Stimulated activated CD4-positive, alpha-beta T cell treated with anti-CD3 and anti-CD28 coated beads, TNF-alpha, amount 100 ng/mL, for 4 hours (primary cell): ENCODE data around the gene ZNF709.
A peak's percentile ranks its signal among the peaks of the same experiment; 100 is the strongest.
"Not testable (repeated sequence)": the region's sequence is repeated elsewhere in the genome, so short reads cannot be mapped to it uniquely, and the experiment has no call there.

ENCODE experiments used
- DNase-seq, 3 experiments: peaks; one replicate each; pipeline ENCODE4 v3.0.0-alpha.2; 2020; ENCODE audit warnings: low read depth in 3 of 3

Gene ZNF709

GRCh38 chr19:12484371-12485051 lies at the start of gene ZNF709:
ZNF709 (minus strand) TSS chr19:12484816; CDS start chr19:12484657, 159 bp downstream.
- DNase-seq = peak; percentile 79 to 82 (median 81)

GRCh38 chr19:12527034-12527836 lies 42.6 kb upstream of the ZNF709 start:
- DNase-seq = no peak

- no peak for DNase-seq
These were observed 41.9 kb upstream of the ZNF709 start for GRCh38 chr19:12526542-12526941.

DNA sequence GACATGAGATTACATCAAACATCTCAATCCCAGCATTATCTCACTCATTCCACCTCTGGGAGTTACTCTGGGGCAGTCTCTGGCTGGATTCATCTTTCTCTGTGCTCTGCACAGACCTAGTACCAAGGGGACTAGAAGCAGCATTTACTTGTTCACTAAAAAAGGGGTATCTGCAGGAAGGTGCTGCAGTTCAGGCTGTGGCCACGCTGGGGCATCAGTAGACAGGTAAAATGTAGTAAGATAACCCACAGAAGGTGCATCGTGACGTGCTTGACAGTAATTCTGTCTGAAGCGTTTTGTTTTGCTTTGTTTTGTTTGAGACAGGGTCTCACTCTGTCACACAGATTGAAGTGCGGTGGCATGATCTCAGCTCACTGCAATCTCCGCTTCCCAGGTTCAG lies 37.4 kb upstream of the ZNF709 start:
- no peak for DNase-seq

DNA sequence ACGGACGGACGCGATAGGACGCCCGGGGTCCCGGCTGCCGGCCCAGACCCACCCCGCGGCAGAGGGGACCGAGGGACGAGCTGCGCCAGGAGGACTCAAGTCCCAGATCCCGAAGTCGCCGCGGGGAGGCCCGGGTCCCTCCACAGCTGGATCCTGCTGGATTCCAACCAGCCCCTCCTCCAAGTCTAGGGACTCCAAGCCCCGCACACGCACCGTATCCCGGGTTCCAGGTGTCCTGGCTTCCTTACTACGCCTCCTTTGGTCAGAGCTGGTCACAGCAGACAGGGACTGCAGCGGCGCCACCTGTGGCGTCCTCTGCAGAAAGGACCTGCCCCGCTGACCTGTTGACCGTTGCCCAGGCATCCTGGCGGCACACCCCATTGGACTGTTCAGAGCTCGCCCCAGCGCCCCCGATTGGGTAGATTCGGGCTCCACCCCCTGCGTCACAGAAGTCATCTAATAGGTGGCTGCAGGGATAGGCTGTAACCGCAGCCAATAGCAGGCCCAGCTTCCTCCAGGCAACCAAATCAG lies 29.0 kb upstream of the ZNF709 start:
- DNase-seq = no peak

GRCh38 chr19:12497032-12497431 lies 12.4 kb upstream of the ZNF709 start:
- no peak for DNase-seq

- no peak for DNase-seq
These were observed 11.9 kb upstream of the ZNF709 start for GRCh38 chr19:12496480-12496879.

GRCh38 chr19:12495002-12495802 lies 10.6 kb upstream of the ZNF709 start:
- DNase-seq = peak; percentile 83 to 91 (median 89)

DNA sequence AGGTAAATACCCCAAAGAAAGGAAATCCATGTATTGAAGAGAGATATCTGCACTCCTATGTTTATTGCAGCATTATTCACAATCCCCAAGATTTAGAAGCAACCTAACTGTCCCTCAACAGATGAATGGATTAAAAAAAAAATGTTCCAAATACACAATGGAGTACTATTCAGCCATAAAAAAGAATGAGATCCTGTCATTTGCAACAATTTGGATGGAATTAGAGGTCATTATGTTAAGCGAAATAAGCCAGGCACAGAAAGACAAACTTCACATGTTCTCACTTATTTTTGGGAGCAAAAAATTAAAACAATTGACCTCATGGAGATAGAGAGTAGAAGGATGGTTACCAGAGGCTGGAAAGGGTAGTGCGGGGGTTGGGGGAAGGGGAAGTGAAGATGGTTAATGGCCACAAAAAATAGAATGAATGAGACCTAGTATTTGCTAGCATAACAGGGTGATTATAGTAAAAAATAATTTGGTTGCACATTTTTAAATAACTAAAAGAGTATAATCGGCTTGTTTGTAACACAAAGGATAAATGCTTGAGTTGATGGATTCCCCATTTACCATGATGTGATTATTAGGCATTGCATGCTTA lies 9.7 kb upstream of the ZNF709 start:
- DNase-seq = no peak

DNA sequence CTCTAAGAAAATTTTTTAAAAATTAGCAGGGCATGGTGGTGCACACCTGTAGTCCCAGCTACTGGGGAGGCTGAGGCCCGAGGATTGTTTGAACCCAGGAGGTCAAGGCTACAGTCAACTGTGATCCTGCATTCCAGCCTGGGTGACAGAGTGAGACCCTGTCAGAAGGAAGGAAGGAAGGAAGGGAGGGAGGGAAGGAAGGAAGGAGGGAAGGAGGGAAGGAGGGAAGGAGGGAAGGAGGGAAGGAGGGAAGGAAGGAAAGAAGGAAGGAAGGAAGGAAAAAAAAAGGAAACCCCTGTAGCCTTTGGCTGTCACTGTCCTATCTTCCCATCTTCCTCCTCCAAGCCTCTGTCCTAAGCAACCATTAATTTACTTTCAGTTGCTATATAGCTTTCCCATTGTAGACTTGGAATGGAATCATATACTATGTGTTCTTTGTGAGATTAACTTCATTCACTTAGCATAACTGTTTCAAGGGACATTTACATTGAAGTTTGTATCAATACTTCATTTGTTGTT lies 1.7 kb upstream of the ZNF709 start:
- not testable (repeated sequence) for DNase-seq

DNA sequence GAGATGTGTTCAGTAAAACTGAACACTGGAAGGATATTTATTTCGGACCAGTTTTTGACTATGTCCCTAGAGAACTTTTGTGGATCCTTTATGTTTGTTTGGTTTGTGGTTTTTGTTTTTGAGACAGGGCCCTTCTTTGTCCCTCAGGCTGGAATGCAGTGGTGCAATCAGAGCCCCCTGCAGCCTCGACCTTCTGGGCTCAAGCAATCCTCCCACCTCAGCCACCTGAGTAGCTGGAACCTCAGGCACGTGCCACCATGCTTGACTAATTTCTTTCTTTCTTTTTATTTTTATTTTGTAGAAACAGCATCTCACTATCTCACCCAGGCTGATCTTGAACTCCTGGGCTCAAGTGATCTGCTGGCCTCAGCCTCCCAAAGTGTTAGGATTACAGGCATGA lies 955 bp upstream of the ZNF709 start:
- DNase-seq = no peak

GRCh38 chr19:12485052-12485416 lies 418 bp upstream of the ZNF709 start:
- no peak for DNase-seq

GRCh38 chr19:12484011-12484370 lies 625 bp downstream of the ZNF709 start:
- DNase-seq = no peak

DNA sequence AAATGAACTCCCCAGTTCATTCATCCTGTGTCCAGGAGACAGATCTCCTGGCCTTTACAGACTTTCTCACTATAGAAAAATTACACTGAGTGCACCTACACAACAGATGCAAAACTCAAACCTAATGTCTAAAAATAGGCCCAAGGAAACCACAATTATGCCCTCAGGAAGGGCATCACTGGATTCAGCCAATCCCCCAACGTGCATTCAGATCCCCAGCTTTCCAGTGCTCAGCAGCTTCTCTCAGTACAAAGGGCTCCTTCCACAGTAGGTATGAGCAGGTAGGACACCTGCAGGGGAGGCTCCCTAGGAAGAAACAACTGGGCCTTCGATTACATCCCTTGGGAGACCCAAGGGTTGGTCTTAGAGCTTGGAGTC lies 2.1 kb downstream of the ZNF709 start:
- no peak for DNase-seq

- no peak for DNase-seq
These were observed 2.7 kb downstream of the ZNF709 start for GRCh38 chr19:12481781-12482508.

DNA sequence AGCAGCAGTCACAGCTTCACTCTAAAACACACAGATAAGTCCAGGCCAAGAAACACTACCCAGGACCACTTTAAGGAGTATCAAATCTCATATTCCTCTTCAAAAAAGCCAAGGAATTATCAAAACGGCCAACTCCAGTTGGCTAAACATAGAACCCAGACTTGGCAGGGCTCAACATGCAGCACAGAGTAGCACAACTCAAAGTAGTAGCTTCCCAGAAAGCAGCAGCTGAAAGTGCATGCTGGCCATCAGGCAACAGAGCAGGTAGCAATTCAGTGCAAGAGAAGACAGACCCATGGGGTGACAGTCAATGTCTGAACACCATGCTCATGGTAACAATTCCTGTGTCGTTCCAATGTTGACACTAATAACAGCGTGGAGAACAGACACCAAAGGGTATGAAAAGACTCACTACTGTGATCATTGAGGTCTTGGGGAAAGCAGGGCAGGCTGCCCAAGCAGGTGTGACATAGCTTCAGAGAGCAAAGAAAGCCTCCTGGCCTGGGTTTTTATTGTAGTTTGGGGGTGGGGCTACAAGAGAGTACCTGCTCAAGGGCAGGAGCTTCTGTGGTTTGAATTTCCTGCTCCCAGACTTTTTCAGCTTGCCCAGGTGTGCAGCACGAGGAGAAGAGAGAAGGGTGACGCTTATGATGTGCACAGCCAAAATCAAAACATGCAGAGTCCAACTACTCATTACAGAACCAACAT lies 6.2 kb downstream of the ZNF709 start:
- DNase-seq = no peak

DNA sequence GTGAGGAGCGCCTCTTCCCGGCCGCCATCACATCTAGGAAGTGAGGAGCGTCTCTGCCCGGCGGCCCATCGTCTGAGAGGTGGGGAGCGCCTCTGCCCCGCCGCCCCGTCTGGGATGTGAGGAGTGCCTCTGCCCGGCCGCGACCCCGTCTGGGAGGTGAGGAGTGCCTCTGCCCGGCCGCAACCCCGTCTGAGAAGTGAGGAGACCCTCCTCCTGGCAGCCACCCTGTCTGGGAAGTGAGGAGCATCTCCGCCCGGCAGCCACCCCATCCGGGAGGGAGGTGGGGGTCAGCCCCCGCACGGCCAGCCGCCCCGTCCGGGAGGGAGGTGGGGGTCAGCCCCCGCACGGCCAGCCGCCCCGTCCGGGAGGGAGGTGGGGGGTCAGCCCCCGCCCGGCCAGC lies 17.0 kb downstream of the ZNF709 start:
- DNase-seq = not testable (repeated sequence)

GRCh38 chr19:12465211-12465610 lies 19.4 kb downstream of the ZNF709 start:
- no peak for DNase-seq

DNA sequence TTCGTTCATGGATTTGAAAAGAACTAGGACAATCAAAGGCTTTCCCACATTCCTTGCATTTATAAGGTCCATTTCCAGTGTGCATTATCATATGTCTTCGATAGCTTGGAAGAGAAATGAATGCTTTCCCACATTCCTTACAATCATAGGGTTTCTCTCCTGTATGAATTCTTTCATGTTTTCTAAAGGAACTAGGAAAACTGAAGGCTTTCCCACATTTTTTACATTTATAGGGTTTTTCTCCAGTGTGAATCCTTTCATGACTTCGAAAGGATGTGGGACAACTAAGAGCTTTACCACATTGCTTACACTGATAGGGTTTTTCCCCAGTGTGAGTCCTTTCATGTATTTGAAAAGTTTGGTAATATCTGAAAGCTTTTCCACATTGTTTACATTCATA lies 19.8 kb downstream of the ZNF709 start:
- no peak for DNase-seq

DNA sequence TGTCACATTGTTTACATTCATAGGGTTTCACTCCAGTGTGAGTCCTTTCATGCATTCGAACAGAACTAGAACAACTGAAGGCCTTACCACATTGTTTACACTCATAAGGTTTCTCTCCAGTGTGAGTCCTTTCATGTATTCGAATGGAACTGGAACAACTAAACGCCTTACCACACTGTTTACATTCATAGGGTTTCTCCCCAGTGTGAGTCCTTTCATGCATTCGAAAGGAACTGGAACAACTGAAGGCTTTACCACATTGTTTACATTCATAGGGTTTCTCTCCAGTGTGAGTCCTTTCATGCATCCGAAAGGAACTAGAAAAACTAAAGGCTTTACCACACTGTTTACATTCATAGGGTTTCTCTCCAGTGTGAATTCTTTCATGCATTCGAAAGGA lies 20.5 kb downstream of the ZNF709 start:
- DNase-seq = not testable (repeated sequence)
